ENCODE data around the gene GPR142. TPM values are rescaled to one million over a fixed set of nuclear protein-coding genes. Genes with fewer than 3 reads are reported as not detected.

Gene GPR142
- total RNA-seq, 8 experiments from 2014 or later, result 0.17 to 0.38 TPM; not detected in 6

- in situ Hi-C loops (cut with MboI; ENCODE audit: low pct_unique_long_range_greater_than_20kb in 2 of 9, low sequenced_read_pairs in 9 of 9, unreplicated experiment in 9 of 9), result loop anchor here in 2 of 9 experiments (25.0 kb wide), 1 partner anchor 149 kb away; the partner anchor contains the start of genes RPL38 (in 2 of the 2) and TTYH2 (in 2 of the 2)
- peak within 1 kb of the TSS in 4 of 5 donors; percentile 5 to 28 (median 22) for H3K4me3 ChIP-seq
- WGBS, 10 experiments, result 0 to 9% (median 2%) methylated on average over 1 to 9 of the region's 28 CpGs; no CpG with 5 or more reads in 4 of the 10 experiments
- peak; percentile 82 to 94 (median 84) for ATAC-seq (replicated peaks in 6 of 8)
- H3K4me1 ChIP-seq (replicated peaks in 1 of 2), result peaks cover 26 to 29% of the 10 kb centered on the region in 2 donors
- H3K27ac ChIP-seq, result peak within 1 kb of the TSS; percentile 61 to 89
These were observed 5.9 kb upstream of the GPR142 start, which contains the start of gene BTBD17 for GRCh38 chr17:74361230-74362068. Gene BTBD17 (minus strand): TSS chr17:74361868. CDS start chr17:74361819, 49 bp downstream.

DNA sequence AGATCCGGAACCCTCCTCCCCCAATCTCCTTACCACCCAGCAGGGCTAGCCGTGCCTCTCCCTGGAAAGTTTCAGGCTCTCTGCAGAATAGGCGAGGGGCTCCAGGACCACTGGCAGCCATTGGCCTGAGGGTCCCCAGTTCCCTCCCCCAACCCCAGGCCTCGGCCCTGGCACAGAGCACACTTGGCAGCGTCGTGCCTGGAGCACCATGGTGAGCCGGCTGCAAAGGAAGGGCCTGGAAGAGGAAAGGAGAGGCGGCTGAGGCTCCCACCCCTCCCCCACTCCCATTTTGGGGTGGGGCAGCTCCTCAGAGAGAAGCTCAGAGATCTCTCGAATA lies 5.3 kb upstream of the GPR142 start:
- Histone ChIP-seq H3K27ac (peak overlapping the region; percentile 61 to 89), H3K4me1 (replicated peaks in 1 of 2) (peaks cover 26 to 29% of the 10 kb centered on the region in 2 donors), H3K4me3 (peak overlapping the region in 1 of 5 donors; percentile 28)
- ATAC-seq (replicated peaks in 6 of 8), result peak in 3 of 8 experiments; percentile 20 to 34 (median 20)
- in situ Hi-C loops (cut with MboI; ENCODE audit: low pct_unique_long_range_greater_than_20kb in 2 of 9, low sequenced_read_pairs in 9 of 9, unreplicated experiment in 9 of 9), result loop anchor here in 2 of 9 experiments (25.0 kb wide), 1 partner anchor 150 kb away; the partner anchor contains the start of genes RPL38 (in 2 of the 2) and TTYH2 (in 2 of the 2)
- 0 to 20% methylated on average over 1 to 2 of the region's 9 CpGs; no CpG with 5 or more reads in 8 of the 10 experiments for WGBS, 10 experiments

DNA sequence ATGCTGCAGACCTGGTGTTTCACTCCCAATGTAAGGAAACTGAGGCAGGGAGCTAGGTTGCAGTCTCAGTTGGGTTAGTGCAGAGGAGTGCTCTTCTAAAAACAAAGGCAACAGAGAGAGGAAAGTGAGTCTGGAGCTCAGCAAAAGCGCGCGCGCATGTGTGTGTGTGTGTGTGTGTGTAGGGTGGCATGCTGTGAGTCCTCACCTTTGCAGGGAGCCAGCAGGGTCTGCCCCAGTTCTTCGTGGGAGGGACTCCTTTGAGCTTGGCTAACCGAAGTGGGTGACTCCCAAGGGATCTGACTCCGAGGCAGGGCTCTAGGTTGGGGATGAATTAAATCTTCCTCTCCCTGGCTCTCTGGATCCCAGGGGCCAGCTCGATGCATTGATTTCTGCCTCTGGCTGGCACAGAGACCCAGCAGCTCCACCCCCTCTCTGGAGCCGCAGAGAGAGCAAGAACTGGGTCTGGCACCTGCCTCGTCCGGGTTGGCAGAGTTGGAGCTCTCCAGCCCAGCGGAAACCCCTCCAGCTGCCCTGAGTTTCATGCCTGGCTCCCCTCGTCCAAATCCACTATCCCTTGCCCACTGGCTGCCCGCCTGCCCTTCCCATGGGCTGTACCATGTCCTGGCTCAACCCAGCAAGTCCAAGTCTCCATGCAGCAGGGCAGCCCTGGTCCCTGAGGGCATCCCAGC lies 4.4 kb upstream of the GPR142 start:
- H3K27ac ChIP-seq, result peak overlapping the region; percentile 61 to 89
- H3K4me1 ChIP-seq (replicated peaks in 1 of 2), result peaks cover 26 to 30% of the 10 kb centered on the region in 2 donors
- in situ Hi-C loops (cut with MboI; ENCODE audit: low pct_unique_long_range_greater_than_20kb in 2 of 9, low sequenced_read_pairs in 9 of 9, unreplicated experiment in 9 of 9), result loop anchor here in 2 of 9 experiments (25.0 kb wide), 1 partner anchor 151 kb away; the partner anchor contains the start of genes RPL38 (in 2 of the 2) and TTYH2 (in 2 of the 2)
- no peak for ATAC-seq (replicated peaks in 6 of 8)
- WGBS, 10 experiments, result 0 to 83% (median 77%) methylated on average over 1 to 7 of the region's 14 CpGs; no CpG with 5 or more reads in 3 of the 10 experiments
- no peak overlapping the region for H3K4me3 ChIP-seq

DNA sequence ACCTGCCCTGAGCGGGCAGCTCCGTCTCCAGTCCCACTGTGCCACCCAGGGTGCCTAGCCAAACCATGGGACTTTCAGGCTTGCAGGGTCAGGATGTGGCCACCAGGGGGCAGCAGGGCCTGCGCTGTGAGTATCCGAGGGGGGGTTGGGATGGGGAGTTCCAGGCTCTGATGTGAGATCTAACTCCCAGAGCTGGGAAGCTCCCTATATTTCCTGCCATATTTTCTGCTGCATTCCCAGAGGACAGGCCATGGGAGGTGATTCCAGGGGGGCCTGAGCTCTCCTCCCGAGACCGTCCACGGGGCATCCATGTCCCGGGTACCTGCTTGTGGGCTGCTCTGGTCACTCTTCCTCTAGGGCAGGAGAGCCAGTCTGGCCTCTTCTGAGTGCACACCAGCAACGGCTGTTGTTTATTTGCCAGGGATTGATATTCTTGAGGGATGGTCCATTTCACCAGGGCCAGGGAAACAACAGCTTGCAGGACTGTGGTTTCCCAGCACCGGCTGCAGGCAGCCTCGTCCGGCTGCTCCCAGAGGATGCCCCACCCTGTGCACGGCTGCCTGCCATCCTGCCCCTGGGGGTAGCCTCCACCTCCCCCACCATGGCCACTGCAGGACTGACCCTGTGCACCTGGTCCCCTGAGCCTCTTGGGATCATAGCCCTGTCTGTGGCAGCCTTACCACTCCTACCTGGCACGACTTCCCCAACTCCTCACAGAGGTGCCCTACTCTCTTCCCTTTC lies 1.2 kb downstream of the GPR142 start:
- Histone ChIP-seq H3K27ac (peak overlapping the region in 1 of 2 donors; percentile 5), H3K4me3 (no peak overlapping the region), H3K4me1 (replicated peaks in 1 of 2) (peaks cover 13 to 20% of the 10 kb centered on the region in 2 donors)
- in situ Hi-C loops (cut with MboI; ENCODE audit: low pct_unique_long_range_greater_than_20kb in 2 of 9, low sequenced_read_pairs in 9 of 9, unreplicated experiment in 9 of 9), result loop anchor here in 2 of 9 experiments (25.0 kb wide), 1 partner anchor 156 kb away; the partner anchor contains the start of genes RPL38 (in 2 of the 2) and TTYH2 (in 2 of the 2)
- ATAC-seq (replicated peaks in 6 of 8), result peak; percentile 61 to 92 (median 68)
- WGBS, 10 experiments, result 0% methylated on average over 2 to 3 of the region's 14 CpGs; no CpG with 5 or more reads in 8 of the 10 experiments

DNA sequence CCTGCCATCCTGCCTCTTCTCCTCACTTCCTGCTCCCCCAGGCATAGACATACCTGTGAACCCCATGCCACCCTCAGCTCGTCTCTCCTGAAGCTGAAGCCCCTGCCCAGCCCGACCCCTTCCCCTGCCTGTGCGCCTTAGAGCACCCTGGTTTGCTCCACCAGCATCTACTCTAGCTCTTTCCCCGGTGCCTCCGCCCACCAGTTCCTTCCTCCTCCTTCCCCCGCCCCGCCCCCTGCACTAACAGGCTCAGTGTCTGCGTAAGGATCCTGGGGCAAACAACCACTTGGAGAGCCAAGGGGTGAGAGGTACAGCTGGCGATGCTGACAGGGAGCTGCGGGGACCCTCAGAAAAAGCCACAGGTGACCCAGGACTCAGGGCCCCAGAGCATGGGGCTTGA lies 1.9 kb downstream of the GPR142 start:
- no peak overlapping the region for H3K27ac ChIP-seq
- in situ Hi-C loops (cut with MboI; ENCODE audit: low pct_unique_long_range_greater_than_20kb in 2 of 9, low sequenced_read_pairs in 9 of 9, unreplicated experiment in 9 of 9), result loop anchor here in 2 of 9 experiments (25.0 kb wide), 1 partner anchor 157 kb away; the partner anchor contains the start of genes RPL38 (in 2 of the 2) and TTYH2 (in 2 of the 2)
- no peak overlapping the region for H3K4me3 ChIP-seq
- no CpG with 5 or more reads among the region's 10 CpGs for WGBS, 10 experiments
- peaks cover 20 to 27% of the 10 kb centered on the region in 2 donors for H3K4me1 ChIP-seq (replicated peaks in 1 of 2)
- no peak for ATAC-seq (replicated peaks in 6 of 8)

GRCh38 chr17:74369665-74370490 lies 2.6 kb downstream of the GPR142 start:
- in situ Hi-C loops (cut with MboI; ENCODE audit: low pct_unique_long_range_greater_than_20kb in 2 of 9, low sequenced_read_pairs in 9 of 9, unreplicated experiment in 9 of 9), result loop anchor here in 5 of 9 experiments (10.0 to 25.0 kb wide), 3 partner anchors 75 to 158 kb away; partner anchors contain the start of genes RPL38 (in 2 of the 5) and TTYH2 (in 2 of the 5)
- WGBS, 10 experiments, result 20 to 100% (median 93%) methylated on average over 1 to 4 of the region's 17 CpGs; no CpG with 5 or more reads in 5 of the 10 experiments

DNA sequence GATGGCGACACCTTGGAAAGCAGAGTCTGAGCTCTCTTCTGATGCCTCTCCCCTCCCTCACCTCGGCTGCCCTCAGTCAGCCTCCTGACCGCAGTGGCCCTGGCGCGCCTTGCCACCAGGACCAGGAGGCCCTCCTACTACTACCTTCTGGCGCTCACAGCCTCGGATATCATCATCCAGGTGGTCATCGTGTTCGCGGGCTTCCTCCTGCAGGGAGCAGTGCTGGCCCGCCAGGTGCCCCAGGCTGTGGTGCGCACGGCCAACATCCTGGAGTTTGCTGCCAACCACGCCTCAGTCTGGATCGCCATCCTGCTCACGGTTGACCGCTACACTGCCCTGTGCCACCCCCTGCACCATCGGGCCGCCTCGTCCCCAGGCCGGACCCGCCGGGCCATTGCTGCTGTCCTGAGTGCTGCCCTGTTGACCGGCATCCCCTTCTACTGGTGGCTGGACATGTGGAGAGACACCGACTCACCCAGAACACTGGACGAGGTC lies 4.4 kb downstream of the GPR142 start:
- Histone ChIP-seq H3K4me3 (no peak overlapping the region), H3K27ac (no peak overlapping the region), H3K4me1 (replicated peaks in 1 of 2) (peaks cover 21 to 33% of the 10 kb centered on the region in 2 donors)
- in situ Hi-C loops (cut with MboI; ENCODE audit: low pct_unique_long_range_greater_than_20kb in 2 of 9, low sequenced_read_pairs in 9 of 9, unreplicated experiment in 9 of 9), result loop anchor here in 5 of 9 experiments (10.0 to 25.0 kb wide), 3 partner anchors 73 to 159 kb away; partner anchors contain the start of genes RPL38 (in 2 of the 5) and TTYH2 (in 2 of the 5)
- 70 to 100% (median 95%) methylated on average over 1 to 9 of the region's 26 CpGs; no CpG with 5 or more reads in 4 of the 10 experiments for WGBS, 10 experiments
- ATAC-seq (replicated peaks in 6 of 8), result no peak

More at GRCh38 chr17:74369665-74370490, 2.6 kb downstream of the GPR142 start:
- Histone ChIP-seq H3K4me3 (no peak overlapping the region), H3K27ac (no peak overlapping the region), H3K4me1 (replicated peaks in 1 of 2) (peaks cover 21 to 33% of the 10 kb centered on the region in 2 donors)
- no peak for ATAC-seq (replicated peaks in 6 of 8)

DNA sequence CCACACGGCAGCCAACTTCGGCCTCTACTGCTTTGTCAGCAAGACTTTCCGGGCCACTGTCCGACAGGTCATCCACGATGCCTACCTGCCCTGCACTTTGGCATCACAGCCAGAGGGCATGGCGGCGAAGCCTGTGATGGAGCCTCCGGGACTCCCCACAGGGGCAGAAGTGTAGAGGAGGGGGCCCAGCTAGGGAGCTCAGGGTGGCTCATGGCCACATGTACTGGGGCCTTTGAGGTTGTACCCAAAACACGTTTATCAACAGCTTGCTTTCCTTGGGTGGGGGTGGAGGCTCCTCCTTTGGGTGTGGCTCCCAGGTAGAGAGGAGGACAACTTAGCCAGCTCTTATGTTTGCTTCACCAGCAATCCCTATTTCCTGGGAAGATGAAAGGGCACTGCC lies 5.1 kb downstream of the GPR142 start:
- in situ Hi-C loops (cut with MboI; ENCODE audit: low pct_unique_long_range_greater_than_20kb in 2 of 9, low sequenced_read_pairs in 9 of 9, unreplicated experiment in 9 of 9), result loop anchor here in 5 of 9 experiments (10.0 to 25.0 kb wide), 3 partner anchors 72 to 160 kb away; partner anchors contain the start of genes RPL38 (in 2 of the 5) and TTYH2 (in 2 of the 5)
- no peak for ATAC-seq (replicated peaks in 6 of 8)
- H3K4me3 ChIP-seq, result no peak overlapping the region
- no peak overlapping the region for H3K27ac ChIP-seq
- 93% methylated on average over 6 of the region's 9 CpGs; no CpG with 5 or more reads in 9 of the 10 experiments for WGBS, 10 experiments
- peaks cover 21 to 33% of the 10 kb centered on the region in 2 donors for H3K4me1 ChIP-seq (replicated peaks in 1 of 2)

- ATAC-seq (replicated peaks in 6 of 8), result peak in 5 of 8 experiments; percentile 85 to 92 (median 90)
- WGBS, 10 experiments, result 40 to 90% (median 67%) methylated on average over 1 to 3 of the region's 15 CpGs; no CpG with 5 or more reads in 6 of the 10 experiments
- peak overlapping the region; percentile 48 to 86 for H3K27ac ChIP-seq
- H3K4me3 ChIP-seq, result no peak overlapping the region
- in situ Hi-C loops (cut with MboI; ENCODE audit: low pct_unique_long_range_greater_than_20kb in 2 of 9, low sequenced_read_pairs in 9 of 9, unreplicated experiment in 9 of 9), result loop anchor here in 5 of 9 experiments (10.0 to 25.0 kb wide), 3 partner anchors 71 to 162 kb away; partner anchors contain the start of genes RPL38 (in 2 of the 5) and TTYH2 (in 2 of the 5)
- H3K4me1 ChIP-seq (replicated peaks in 1 of 2), result peaks cover 13 to 22% of the 10 kb centered on the region in 2 donors
These were observed 6.7 kb downstream of the GPR142 start for GRCh38 chr17:74373838-74374606.

- no peak for ATAC-seq (replicated peaks in 6 of 8)
- 30 to 100% (median 86%) methylated on average over 1 to 3 of the region's 3 CpGs; no CpG with 5 or more reads in 2 of the 10 experiments for WGBS, 10 experiments
- Histone ChIP-seq H3K4me1 (replicated peaks in 1 of 2) (peaks cover 14 to 21% of the 10 kb centered on the region in 2 donors), H3K27ac (peak overlapping the region in 1 of 2 donors; percentile 86), H3K4me3 (no peak overlapping the region)
- in situ Hi-C loops (cut with MboI; ENCODE audit: low pct_unique_long_range_greater_than_20kb in 2 of 9, low sequenced_read_pairs in 9 of 9, unreplicated experiment in 9 of 9), result loop anchor here in 5 of 9 experiments (10.0 to 25.0 kb wide), 3 partner anchors 70 to 163 kb away; partner anchors contain the start of genes RPL38 (in 2 of the 5) and TTYH2 (in 2 of the 5)
These were observed 7.6 kb downstream of the GPR142 start for GRCh38 chr17:74374858-74375257.

Data from motor neuron (in vitro differentiated cells).